ENCODE measurements around the gene ID2. TPM values are rescaled to one million over a fixed set of nuclear protein-coding genes. Genes with fewer than 3 reads are reported as not detected.

Gene ID2
- polyA plus RNA-seq, 4 donors = 70.2 to 613 (median 147) TPM

DNA sequence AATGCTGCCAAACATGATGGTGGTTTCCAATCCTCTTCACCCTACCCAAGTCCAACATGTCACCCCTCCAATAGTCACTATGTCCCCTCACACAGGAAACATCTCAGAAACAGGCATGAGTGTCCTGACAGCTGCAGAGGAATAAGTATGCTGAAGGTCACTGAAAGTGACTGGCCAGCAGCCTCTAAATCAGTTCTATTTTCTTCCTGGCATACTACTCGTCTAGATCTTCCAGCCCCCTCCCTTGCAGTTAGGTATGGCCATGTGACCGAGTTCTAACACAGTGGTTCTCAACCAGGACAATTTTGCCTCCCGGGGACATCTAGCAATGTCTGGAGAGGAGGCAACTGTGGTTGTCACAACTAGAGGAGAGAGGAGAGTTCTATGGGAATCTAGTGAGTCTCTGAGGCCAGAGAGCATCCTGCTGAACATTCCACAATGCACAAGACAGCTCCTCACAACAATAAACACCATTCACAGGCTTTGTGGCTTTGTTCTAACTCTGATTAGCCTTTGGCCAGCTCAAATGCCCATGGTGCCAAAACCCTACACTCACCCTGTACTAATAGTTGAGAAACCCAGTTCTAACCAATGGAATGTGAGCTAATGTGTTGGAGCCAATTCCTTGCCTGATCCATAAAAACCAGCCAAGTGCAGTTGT is 12.6 kb upstream of the ID2 start:
- DNase-seq (no peak), FAIRE-seq (no peak)
- no peak overlapping the region for H3K4me3 ChIP-seq (ENCODE audit: low read depth in 1 of 3, low read length in 3 of 3)
- peaks cover 0 to 5% of the 10 kb centered on the region in 2 donors for H3K9me3 ChIP-seq (ENCODE audit: control insufficient read depth in 2 of 2, insufficient read depth in 1 of 2, low read depth in 1 of 2, low read length in 1 of 2)
- H3K4me1 ChIP-seq (ENCODE audit: control insufficient read depth in 3 of 3, insufficient read depth in 2 of 3, low read depth in 1 of 3, low read length in 2 of 3) = no peaks in the 10 kb centered on the region
- H3K27me3 ChIP-seq (ENCODE audit: control insufficient read depth in 3 of 3, insufficient read depth in 3 of 3, low read length in 3 of 3) = no peaks in the 10 kb centered on the region
- no peaks in the 10 kb centered on the region for H3K36me3 ChIP-seq (ENCODE audit: control insufficient read depth in 3 of 3, insufficient read depth in 2 of 3, low read depth in 1 of 3, low read length in 3 of 3)
- no peak overlapping the region for H3K27ac ChIP-seq (ENCODE audit: low read depth in 1 of 3, low read length in 2 of 3)
- WGBS, 3 donors = 76 to 85% (median 81%) methylated on average over 3 of the region's 3 CpGs

GRCh38 chr2:8670580-8670979 is 11.3 kb upstream of the ID2 start:
- WGBS, 3 donors = 95 to 96% (median 95%) methylated on average over 7 of the region's 7 CpGs
- FAIRE-seq (no peak), DNase-seq (no peak)
- Histone ChIP-seq H3K27ac (ENCODE audit: low read depth in 1 of 3, low read length in 2 of 3) (no peak overlapping the region), H3K4me1 (ENCODE audit: control insufficient read depth in 3 of 3, insufficient read depth in 2 of 3, low read depth in 1 of 3, low read length in 2 of 3) (peaks cover 0 to under 1% (median 0%) of the 10 kb centered on the region in 3 donors), H3K36me3 (ENCODE audit: control insufficient read depth in 3 of 3, insufficient read depth in 2 of 3, low read depth in 1 of 3, low read length in 3 of 3) (no peaks in the 10 kb centered on the region), H3K4me3 (ENCODE audit: low read depth in 1 of 3, low read length in 3 of 3) (no peak overlapping the region), H3K9me3 (ENCODE audit: control insufficient read depth in 2 of 2, insufficient read depth in 1 of 2, low read depth in 1 of 2, low read length in 1 of 2) (peaks cover 0 to 17% of the 10 kb centered on the region in 2 donors), H3K27me3 (ENCODE audit: control insufficient read depth in 3 of 3, insufficient read depth in 3 of 3, low read length in 3 of 3) (no peaks in the 10 kb centered on the region)

DNA sequence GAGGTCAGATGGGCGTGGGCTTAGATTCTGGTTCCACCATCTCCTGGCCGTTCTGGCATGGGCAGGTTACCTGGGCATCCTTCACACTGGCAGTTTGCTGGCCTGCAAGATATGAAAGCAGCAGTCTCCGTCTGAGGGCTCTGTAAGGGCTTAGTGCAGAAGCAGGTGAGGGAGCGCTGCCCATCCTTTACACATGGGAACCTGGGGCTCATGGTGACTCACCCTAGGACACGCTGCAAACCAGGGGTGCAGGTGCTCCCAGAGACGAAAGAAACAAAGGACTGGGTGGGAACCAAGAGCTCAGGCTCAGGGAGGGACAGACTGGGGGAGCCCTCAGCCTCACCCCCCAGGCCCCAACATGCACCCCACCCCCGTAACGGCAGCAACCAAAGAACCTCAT is 10.7 kb upstream of the ID2 start:
- no peaks in the 10 kb centered on the region for H3K27me3 ChIP-seq (ENCODE audit: control insufficient read depth in 3 of 3, insufficient read depth in 3 of 3, low read length in 3 of 3)
- WGBS, 3 donors = 76 to 89% (median 79%) methylated on average over 8 of the region's 8 CpGs
- H3K4me1 ChIP-seq (ENCODE audit: control insufficient read depth in 3 of 3, insufficient read depth in 2 of 3, low read depth in 1 of 3, low read length in 2 of 3) = peaks cover 0 to 6% (median under 1%) of the 10 kb centered on the region in 3 donors
- H3K36me3 ChIP-seq (ENCODE audit: control insufficient read depth in 3 of 3, insufficient read depth in 2 of 3, low read depth in 1 of 3, low read length in 3 of 3) = no peaks in the 10 kb centered on the region
- DNase-seq (no peak), FAIRE-seq (no peak)
- no peak overlapping the region for H3K27ac ChIP-seq (ENCODE audit: low read depth in 1 of 3, low read length in 2 of 3)
- H3K9me3 ChIP-seq (ENCODE audit: control insufficient read depth in 2 of 2, insufficient read depth in 1 of 2, low read depth in 1 of 2, low read length in 1 of 2) = peaks cover 0 to 20% of the 10 kb centered on the region in 2 donors
- H3K4me3 ChIP-seq (ENCODE audit: low read depth in 1 of 3, low read length in 3 of 3) = no peak overlapping the region

GRCh38 chr2:8671802-8672201 is 10.1 kb upstream of the ID2 start:
- no peak for FAIRE-seq
- WGBS, 3 donors = 81 to 88% (median 87%) methylated on average over 3 of the region's 3 CpGs

DNA sequence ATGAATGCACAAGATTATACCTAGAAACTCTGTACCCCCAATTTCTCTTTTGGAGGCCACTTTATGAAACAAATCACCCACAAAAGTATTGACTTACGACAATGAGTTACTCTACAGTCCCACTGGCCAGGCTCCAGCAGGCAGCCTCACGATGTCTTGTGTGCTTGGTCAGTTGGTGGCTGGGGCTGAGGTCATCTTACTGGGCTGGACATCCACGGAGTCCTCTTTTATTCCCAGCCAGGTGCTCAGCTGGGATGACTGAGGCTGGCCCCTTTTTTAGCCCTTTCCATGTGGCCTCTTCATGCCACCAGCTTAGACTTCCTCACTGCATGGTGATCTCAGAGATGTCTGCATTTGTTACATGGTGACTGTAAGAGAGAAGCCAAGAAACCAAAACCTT is 8.9 kb upstream of the ID2 start:
- FAIRE-seq (no peak), DNase-seq (no peak)
- 80 to 94% (median 86%) methylated on average over 3 of the region's 3 CpGs for WGBS, 3 donors
- H3K4me1 ChIP-seq (ENCODE audit: control insufficient read depth in 3 of 3, insufficient read depth in 2 of 3, low read depth in 1 of 3, low read length in 2 of 3) = peaks cover 0 to 19% (median 6%) of the 10 kb centered on the region in 3 donors
- no peaks in the 10 kb centered on the region for H3K27me3 ChIP-seq (ENCODE audit: control insufficient read depth in 3 of 3, insufficient read depth in 3 of 3, low read length in 3 of 3)
- no peaks in the 10 kb centered on the region for H3K36me3 ChIP-seq (ENCODE audit: control insufficient read depth in 3 of 3, insufficient read depth in 2 of 3, low read depth in 1 of 3, low read length in 3 of 3)
- H3K27ac ChIP-seq (ENCODE audit: low read depth in 1 of 3, low read length in 2 of 3) = no peak overlapping the region
- H3K4me3 ChIP-seq (ENCODE audit: low read depth in 1 of 3, low read length in 3 of 3) = no peak overlapping the region
- H3K9me3 ChIP-seq (ENCODE audit: control insufficient read depth in 2 of 2, insufficient read depth in 1 of 2, low read depth in 1 of 2, low read length in 1 of 2) = peaks cover 0 to 21% of the 10 kb centered on the region in 2 donors

More at GRCh38 chr2:8671802-8672201, 10.1 kb upstream of the ID2 start:
- DNase-seq = no peak
- Histone ChIP-seq H3K36me3 (ENCODE audit: control insufficient read depth in 3 of 3, insufficient read depth in 2 of 3, low read depth in 1 of 3, low read length in 3 of 3) (no peaks in the 10 kb centered on the region), H3K9me3 (ENCODE audit: control insufficient read depth in 2 of 2, insufficient read depth in 1 of 2, low read depth in 1 of 2, low read length in 1 of 2) (peaks cover 0 to 21% of the 10 kb centered on the region in 2 donors), H3K27ac (ENCODE audit: low read depth in 1 of 3, low read length in 2 of 3) (no peak overlapping the region), H3K27me3 (ENCODE audit: control insufficient read depth in 3 of 3, insufficient read depth in 3 of 3, low read length in 3 of 3) (no peaks in the 10 kb centered on the region), H3K4me3 (ENCODE audit: low read depth in 1 of 3, low read length in 3 of 3) (no peak overlapping the region), H3K4me1 (ENCODE audit: control insufficient read depth in 3 of 3, insufficient read depth in 2 of 3, low read depth in 1 of 3, low read length in 2 of 3) (peaks cover 0 to 9% (median 3%) of the 10 kb centered on the region in 3 donors)

DNA sequence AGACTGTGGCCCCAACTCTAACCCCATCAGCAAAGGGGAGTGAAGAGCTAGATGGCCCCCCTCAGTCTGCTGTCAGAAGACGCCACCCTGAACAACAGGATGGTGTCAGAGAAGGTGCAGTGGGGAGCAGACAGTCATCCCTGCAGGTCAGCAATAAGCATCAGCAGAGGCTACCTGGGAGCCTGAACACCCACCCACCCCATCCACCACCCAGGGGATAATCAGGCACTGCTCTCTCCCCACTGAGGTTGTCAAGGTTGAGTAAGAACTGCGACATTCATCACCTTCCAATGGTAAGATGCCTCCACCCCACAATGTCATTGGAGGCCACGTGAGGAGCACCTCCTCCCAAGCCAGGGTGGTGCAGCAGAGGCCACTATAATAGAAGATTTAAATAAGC is 8.5 kb upstream of the ID2 start:
- H3K9me3 ChIP-seq (ENCODE audit: control insufficient read depth in 2 of 2, insufficient read depth in 1 of 2, low read depth in 1 of 2, low read length in 1 of 2) = peaks cover 0 to 21% of the 10 kb centered on the region in 2 donors
- no peaks in the 10 kb centered on the region for H3K27me3 ChIP-seq (ENCODE audit: control insufficient read depth in 3 of 3, insufficient read depth in 3 of 3, low read length in 3 of 3)
- no peak overlapping the region for H3K4me3 ChIP-seq (ENCODE audit: low read depth in 1 of 3, low read length in 3 of 3)
- no peak overlapping the region for H3K27ac ChIP-seq (ENCODE audit: low read depth in 1 of 3, low read length in 2 of 3)
- H3K36me3 ChIP-seq (ENCODE audit: control insufficient read depth in 3 of 3, insufficient read depth in 2 of 3, low read depth in 1 of 3, low read length in 3 of 3) = no peaks in the 10 kb centered on the region
- peaks cover 0 to 21% (median 6%) of the 10 kb centered on the region in 3 donors for H3K4me1 ChIP-seq (ENCODE audit: control insufficient read depth in 3 of 3, insufficient read depth in 2 of 3, low read depth in 1 of 3, low read length in 2 of 3)
- 89 to 95% (median 94%) methylated on average over 3 of the region's 3 CpGs for WGBS, 3 donors
- DNase-seq = no peak
- FAIRE-seq = no peak

GRCh38 chr2:8674420-8675009 is 7.3 kb upstream of the ID2 start:
- Histone ChIP-seq H3K36me3 (ENCODE audit: control insufficient read depth in 3 of 3, insufficient read depth in 2 of 3, low read depth in 1 of 3, low read length in 3 of 3) (no peaks in the 10 kb centered on the region), H3K4me3 (ENCODE audit: low read depth in 1 of 3, low read length in 3 of 3) (no peak overlapping the region), H3K27ac (ENCODE audit: low read depth in 1 of 3, low read length in 2 of 3) (no peak overlapping the region), H3K9me3 (ENCODE audit: control insufficient read depth in 2 of 2, insufficient read depth in 1 of 2, low read depth in 1 of 2, low read length in 1 of 2) (peaks cover 0 to 21% of the 10 kb centered on the region in 2 donors), H3K4me1 (ENCODE audit: control insufficient read depth in 3 of 3, insufficient read depth in 2 of 3, low read depth in 1 of 3, low read length in 2 of 3) (peaks cover 0 to 21% (median 6%) of the 10 kb centered on the region in 3 donors), H3K27me3 (ENCODE audit: control insufficient read depth in 3 of 3, insufficient read depth in 3 of 3, low read length in 3 of 3) (no peaks in the 10 kb centered on the region)
- DNase-seq (no peak), FAIRE-seq (no peak)
- WGBS, 3 donors = 93 to 97% (median 93%) methylated on average over 8 of the region's 8 CpGs

DNA sequence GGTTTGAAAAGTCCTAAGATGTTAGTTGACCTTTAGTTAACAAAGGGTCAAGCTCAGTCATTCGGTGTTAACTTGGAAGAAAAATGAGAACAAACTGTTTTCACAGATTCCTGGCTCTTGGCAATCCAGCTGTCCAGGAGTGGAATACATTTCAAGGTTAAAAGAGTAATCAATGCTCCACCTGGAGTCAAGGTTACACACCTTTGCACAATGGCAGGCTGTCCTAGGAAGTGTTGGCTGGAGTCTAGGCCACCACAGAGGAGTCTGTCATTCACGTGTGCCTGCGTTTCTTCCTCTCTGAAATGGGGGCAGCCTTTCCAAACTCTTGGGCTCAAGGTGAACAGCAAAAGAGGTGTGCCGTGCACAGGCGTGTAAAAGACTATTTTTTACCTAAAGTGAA is 6.3 kb upstream of the ID2 start:
- no peak overlapping the region for H3K4me3 ChIP-seq (ENCODE audit: low read depth in 1 of 3, low read length in 3 of 3)
- H3K4me1 ChIP-seq (ENCODE audit: control insufficient read depth in 3 of 3, insufficient read depth in 2 of 3, low read depth in 1 of 3, low read length in 2 of 3) = peaks cover 0 to 21% (median 6%) of the 10 kb centered on the region in 3 donors
- 84 to 91% (median 89%) methylated on average over 5 of the region's 5 CpGs for WGBS, 3 donors
- H3K27ac ChIP-seq (ENCODE audit: low read depth in 1 of 3, low read length in 2 of 3) = peak overlapping the region in 1 of 3 donors; percentile 95
- no peaks in the 10 kb centered on the region for H3K36me3 ChIP-seq (ENCODE audit: control insufficient read depth in 3 of 3, insufficient read depth in 2 of 3, low read depth in 1 of 3, low read length in 3 of 3)
- H3K9me3 ChIP-seq (ENCODE audit: control insufficient read depth in 2 of 2, insufficient read depth in 1 of 2, low read depth in 1 of 2, low read length in 1 of 2) = peaks cover 0 to 21% of the 10 kb centered on the region in 2 donors
- no peak for DNase-seq
- FAIRE-seq = no peak
- H3K27me3 ChIP-seq (ENCODE audit: control insufficient read depth in 3 of 3, insufficient read depth in 3 of 3, low read length in 3 of 3) = no peaks in the 10 kb centered on the region

All from small intestine (tissue), 7 donors.